ENCODE results near the gene SEMA6B.

The SEMA6B gene

DNA sequence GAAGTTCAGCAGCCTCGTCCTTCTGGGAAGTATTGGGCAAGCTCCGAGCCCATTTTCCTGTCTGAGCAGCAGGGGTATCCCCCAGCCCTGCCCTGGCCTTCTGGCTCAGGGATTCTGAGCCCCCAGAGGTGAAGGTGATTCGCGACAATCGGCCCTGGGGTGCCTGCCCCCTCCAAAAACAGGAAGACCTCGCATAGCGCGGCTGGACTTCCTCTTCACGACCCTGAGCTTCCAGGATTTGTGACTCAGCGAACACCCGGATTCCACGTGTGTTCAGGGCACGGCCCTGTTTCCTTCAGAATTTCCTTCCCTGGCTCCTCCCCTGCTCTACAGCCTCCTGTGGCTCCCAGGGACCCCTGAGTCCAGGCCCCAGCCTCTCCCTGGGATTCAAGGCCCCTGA lies at the start of gene SEMA6B:
TSS of gene SEMA6B (minus strand) at position 116 of the 400 bp plus-strand sequence. CDS start 1,227 bp downstream, outside the sequence.
- Mint-ChIP-seq H3K9me3 (no peaks in the 10 kb centered on the region), H3K4me3 (peak within 1 kb of the TSS in 2 of 3 experiments; percentile 40), H3K27ac (no peak within 1 kb of the TSS), H3K4me1 (no peaks in the 10 kb centered on the region), H3K36me3 (ENCODE audit: low read depth) (peaks cover 5% of the 10 kb centered on the region), H3K27me3 (ENCODE audit: low read depth) (peaks cover 3% of the 10 kb centered on the region)
- TF ChIP-seq, protein P1, sequence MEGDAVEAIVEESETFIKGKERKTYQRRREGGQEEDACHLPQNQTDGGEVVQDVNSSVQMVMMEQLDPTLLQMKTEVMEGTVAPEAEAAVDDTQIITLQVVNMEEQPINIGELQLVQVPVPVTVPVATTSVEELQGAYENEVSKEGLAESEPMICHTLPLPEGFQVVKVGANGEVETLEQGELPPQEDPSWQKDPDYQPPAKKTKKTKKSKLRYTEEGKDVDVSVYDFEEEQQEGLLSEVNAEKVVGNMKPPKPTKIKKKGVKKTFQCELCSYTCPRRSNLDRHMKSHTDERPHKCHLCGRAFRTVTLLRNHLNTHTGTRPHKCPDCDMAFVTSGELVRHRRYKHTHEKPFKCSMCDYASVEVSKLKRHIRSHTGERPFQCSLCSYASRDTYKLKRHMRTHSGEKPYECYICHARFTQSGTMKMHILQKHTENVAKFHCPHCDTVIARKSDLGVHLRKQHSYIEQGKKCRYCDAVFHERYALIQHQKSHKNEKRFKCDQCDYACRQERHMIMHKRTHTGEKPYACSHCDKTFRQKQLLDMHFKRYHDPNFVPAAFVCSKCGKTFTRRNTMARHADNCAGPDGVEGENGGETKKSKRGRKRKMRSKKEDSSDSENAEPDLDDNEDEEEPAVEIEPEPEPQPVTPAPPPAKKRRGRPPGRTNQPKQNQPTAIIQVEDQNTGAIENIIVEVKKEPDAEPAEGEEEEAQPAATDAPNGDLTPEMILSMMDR (IDR thresholded peaks at IDR 0.05; ENCODE audit: unreplicated experiment in 3 of 3) = no peak

DNA sequence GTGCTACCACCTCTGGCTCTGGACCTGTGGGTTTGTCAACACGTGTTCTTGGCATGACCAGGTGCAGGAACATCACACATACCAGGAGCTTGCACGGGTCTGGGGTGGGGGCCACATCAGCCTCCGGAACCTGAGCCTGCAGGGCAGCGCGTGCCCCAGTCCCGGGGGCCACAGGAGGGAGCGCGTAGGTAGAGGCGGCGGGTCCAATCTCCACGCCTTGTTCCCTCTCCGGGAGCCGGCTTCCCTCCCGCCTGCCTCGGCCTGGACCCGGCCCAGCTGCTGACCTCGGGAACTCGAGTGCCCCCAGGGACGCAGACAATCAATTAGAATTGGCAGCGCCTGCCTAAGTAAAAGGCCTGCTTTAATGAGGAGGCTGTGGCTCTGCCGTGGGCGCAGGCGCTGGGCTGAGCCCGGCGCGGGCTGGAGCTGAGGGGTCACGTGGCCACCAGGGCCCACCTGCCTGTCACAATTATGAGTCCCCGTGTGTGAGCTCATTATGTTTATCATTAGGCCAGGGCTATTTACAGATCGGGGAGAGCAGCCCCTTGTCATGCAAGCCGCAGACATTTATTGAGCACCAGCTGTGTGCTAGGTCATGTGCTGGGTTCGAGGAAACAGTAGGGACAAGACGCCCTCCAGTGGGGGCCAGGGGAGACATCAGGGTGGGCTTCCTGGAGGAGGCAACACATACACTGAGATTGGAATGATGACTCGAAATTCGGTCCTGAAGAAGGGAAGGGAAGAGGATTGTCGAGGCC lies 47.6 kb upstream of the SEMA6B start:
- peaks cover 16% of the 10 kb centered on the region for H3K27me3 Mint-ChIP-seq (ENCODE audit: low read depth)
- TF ChIP-seq, protein P1 (IDR thresholded peaks at IDR 0.05; ENCODE audit: unreplicated experiment in 3 of 3) = no peak
- H3K36me3 Mint-ChIP-seq (ENCODE audit: low read depth) = no peaks in the 10 kb centered on the region
- H3K4me1 Mint-ChIP-seq = peaks cover 5% of the 10 kb centered on the region
- H3K9me3 Mint-ChIP-seq = peaks cover 2% of the 10 kb centered on the region
- H3K4me3 Mint-ChIP-seq = no peak overlapping the region
- no peak overlapping the region for H3K27ac Mint-ChIP-seq

- no peak overlapping the region for H3K27ac Mint-ChIP-seq
- H3K36me3 Mint-ChIP-seq (ENCODE audit: low read depth) = no peaks in the 10 kb centered on the region
- H3K27me3 Mint-ChIP-seq (ENCODE audit: low read depth) = peaks cover 18% of the 10 kb centered on the region
- no peak overlapping the region for H3K4me3 Mint-ChIP-seq
- TF ChIP-seq, protein P1 (IDR thresholded peaks at IDR 0.05; ENCODE audit: unreplicated experiment in 3 of 3) = no peak
- H3K4me1 Mint-ChIP-seq = peaks cover 5% of the 10 kb centered on the region
- H3K9me3 Mint-ChIP-seq = peaks cover 2% of the 10 kb centered on the region
Measured at GRCh38 chr19:4606181-4606580, 46.7 kb upstream of the SEMA6B start.

GRCh38 chr19:4604912-4605311 lies 45.4 kb upstream of the SEMA6B start:
- no peaks in the 10 kb centered on the region for H3K9me3 Mint-ChIP-seq
- TF ChIP-seq, protein P1 (IDR thresholded peaks at IDR 0.05; ENCODE audit: unreplicated experiment in 3 of 3) = no peak
- H3K27me3 Mint-ChIP-seq (ENCODE audit: low read depth) = peaks cover 16% of the 10 kb centered on the region
- no peak overlapping the region for H3K27ac Mint-ChIP-seq
- H3K4me3 Mint-ChIP-seq = no peak overlapping the region
- H3K4me1 Mint-ChIP-seq = no peaks in the 10 kb centered on the region
- H3K36me3 Mint-ChIP-seq (ENCODE audit: low read depth) = no peaks in the 10 kb centered on the region

GRCh38 chr19:4602915-4603314 lies 43.4 kb upstream of the SEMA6B start:
- TF ChIP-seq, protein P1 (IDR thresholded peaks at IDR 0.05; ENCODE audit: unreplicated experiment in 3 of 3) = no peak
- H3K27ac Mint-ChIP-seq = no peak overlapping the region
- H3K27me3 Mint-ChIP-seq (ENCODE audit: low read depth) = peaks cover 16% of the 10 kb centered on the region
- H3K4me3 Mint-ChIP-seq = no peak overlapping the region
- no peaks in the 10 kb centered on the region for H3K4me1 Mint-ChIP-seq
- no peaks in the 10 kb centered on the region for H3K9me3 Mint-ChIP-seq
- no peaks in the 10 kb centered on the region for H3K36me3 Mint-ChIP-seq (ENCODE audit: low read depth)
